ENCODE results near the gene PIAS2.

PIAS2 gene

DNA sequence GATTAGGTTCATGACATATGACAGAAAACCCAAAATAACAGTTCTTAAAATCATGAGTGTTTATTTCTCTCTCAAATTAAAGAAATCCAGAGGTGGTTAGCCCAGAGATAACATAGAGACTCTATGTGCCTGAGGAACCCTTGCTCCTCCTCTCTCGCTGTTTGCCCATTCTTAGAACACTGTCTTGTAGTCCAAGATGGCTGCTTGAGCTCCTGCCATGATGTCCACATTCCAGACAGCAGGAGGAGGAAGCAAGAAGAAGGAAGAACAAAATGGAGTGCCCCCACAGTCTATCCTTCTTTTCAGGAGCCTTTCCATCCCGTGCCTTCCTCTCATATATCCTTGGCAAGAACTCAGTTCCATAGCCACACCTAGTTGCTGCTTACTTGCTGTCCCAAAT lies 146.6 kb downstream of the PIAS2 start:
- Histone ChIP-seq H3K4me3 (ENCODE audit: insufficient read depth, low read depth, low read length, poor library complexity, severe bottlenecking) (no peak overlapping the region), H3K27ac (ENCODE audit: insufficient read depth, low read length, poor library complexity, severe bottlenecking) (no peak overlapping the region), H3K27me3 (replicated peaks; ENCODE audit: control insufficient read depth, insufficient read depth, low read length, poor library complexity, severe bottlenecking) (peaks cover 6% of the 10 kb centered on the region), H3K36me3 (ENCODE audit: control insufficient read depth, insufficient read depth, low read length) (no peaks in the 10 kb centered on the region), H3K4me1 (ENCODE audit: control insufficient read depth, insufficient read depth, low read length, poor library complexity, severe bottlenecking) (no peaks in the 10 kb centered on the region), H3K9me3 (ENCODE audit: control insufficient read depth, low read length) (no peaks in the 10 kb centered on the region)
- DNase-seq = no peak

DNA sequence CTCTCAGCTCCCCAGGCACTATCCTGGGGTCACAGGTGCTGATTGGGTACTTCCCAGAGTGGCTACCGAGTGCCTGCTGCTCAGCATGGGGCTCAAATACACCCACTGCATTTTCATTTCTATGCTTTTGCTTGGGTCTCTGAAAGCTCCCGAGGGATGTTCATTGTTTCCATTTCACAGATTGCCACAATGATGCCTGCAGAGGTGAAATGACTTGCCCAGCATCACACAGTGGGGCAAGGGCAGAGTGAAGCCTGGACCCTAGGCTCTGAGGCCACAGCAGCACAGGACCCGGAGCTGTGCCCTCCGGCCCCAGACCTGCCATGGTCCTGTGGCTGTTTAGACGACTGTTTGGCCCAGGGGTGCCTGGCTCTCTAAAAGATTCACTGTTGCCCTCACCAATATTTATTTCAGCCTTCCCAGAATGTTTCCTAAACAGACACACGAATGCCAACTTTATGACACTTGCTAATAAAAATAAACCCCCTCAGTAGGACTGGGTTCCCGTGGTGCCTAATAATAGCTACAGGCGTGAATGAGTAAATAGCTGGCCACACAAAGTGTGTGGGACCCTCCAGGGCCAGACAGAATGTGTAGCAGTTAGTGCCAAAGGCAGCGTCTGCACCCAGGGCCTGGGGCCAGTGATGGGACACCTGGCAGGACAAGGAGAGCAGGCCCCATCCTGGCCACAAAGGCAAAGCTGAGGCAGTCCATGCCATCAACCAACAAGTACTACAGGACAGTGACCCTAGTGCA lies 149.0 kb downstream of the PIAS2 start:
- Histone ChIP-seq H3K36me3 (ENCODE audit: control insufficient read depth, insufficient read depth, low read length) (no peaks in the 10 kb centered on the region), H3K27me3 (replicated peaks; ENCODE audit: control insufficient read depth, insufficient read depth, low read length, poor library complexity, severe bottlenecking) (peaks cover 6% of the 10 kb centered on the region), H3K4me3 (ENCODE audit: insufficient read depth, low read depth, low read length, poor library complexity, severe bottlenecking) (no peak overlapping the region), H3K4me1 (ENCODE audit: control insufficient read depth, insufficient read depth, low read length, poor library complexity, severe bottlenecking) (no peaks in the 10 kb centered on the region), H3K27ac (ENCODE audit: insufficient read depth, low read length, poor library complexity, severe bottlenecking) (no peak overlapping the region), H3K9me3 (ENCODE audit: control insufficient read depth, low read length) (no peaks in the 10 kb centered on the region)
- DNase-seq = no peak

DNA sequence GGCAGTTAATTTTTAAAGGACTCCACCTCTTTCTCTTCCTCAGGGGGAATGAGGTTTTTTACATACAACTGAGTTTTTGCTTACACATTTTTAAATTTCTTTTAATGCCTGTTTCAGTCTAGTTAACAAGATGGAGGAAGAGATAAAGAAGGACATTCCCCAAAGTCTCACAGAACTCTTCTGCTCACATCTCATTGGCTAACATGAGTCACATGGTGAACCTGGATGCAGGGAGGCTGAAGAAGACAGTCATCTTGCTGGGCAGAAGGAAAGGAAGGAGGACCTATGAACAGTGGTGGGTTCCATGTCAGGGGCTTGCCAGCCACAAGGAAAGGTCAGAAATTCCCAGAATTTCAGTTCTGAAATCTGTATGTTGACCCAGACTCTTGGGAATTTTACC lies 150.1 kb downstream of the PIAS2 start:
- no peak overlapping the region for H3K27ac ChIP-seq (ENCODE audit: insufficient read depth, low read length, poor library complexity, severe bottlenecking)
- DNase-seq = no peak
- no peak overlapping the region for H3K4me3 ChIP-seq (ENCODE audit: insufficient read depth, low read depth, low read length, poor library complexity, severe bottlenecking)

DNA sequence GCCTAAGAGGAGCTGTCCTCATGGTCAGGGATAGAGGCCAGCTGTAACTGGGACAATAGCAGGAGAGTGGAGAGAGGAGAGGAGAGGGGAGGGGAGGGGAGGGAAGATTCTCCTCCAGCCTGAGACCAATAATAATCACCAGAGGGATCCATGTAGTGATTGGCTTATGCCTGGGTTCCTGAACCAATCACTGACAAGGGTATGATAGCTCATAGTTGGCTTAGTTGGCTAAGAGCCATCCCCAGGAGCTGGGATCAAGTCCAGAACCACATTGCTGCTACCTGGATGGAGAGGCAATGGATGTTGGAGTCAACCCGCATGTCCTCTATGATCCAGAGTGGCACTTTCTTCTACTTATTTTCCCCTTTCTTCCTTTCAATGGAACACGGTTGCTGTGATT lies 152.7 kb downstream of the PIAS2 start:
- H3K9me3 ChIP-seq (ENCODE audit: control insufficient read depth, low read length) = no peaks in the 10 kb centered on the region
- no peaks in the 10 kb centered on the region for H3K4me1 ChIP-seq (ENCODE audit: control insufficient read depth, insufficient read depth, low read length, poor library complexity, severe bottlenecking)
- no peak overlapping the region for H3K4me3 ChIP-seq (ENCODE audit: insufficient read depth, low read depth, low read length, poor library complexity, severe bottlenecking)
- DNase-seq = no peak
- peaks cover 9% of the 10 kb centered on the region for H3K27me3 ChIP-seq (replicated peaks; ENCODE audit: control insufficient read depth, insufficient read depth, low read length, poor library complexity, severe bottlenecking)
- H3K27ac ChIP-seq (ENCODE audit: insufficient read depth, low read length, poor library complexity, severe bottlenecking) = no peak overlapping the region
- no peaks in the 10 kb centered on the region for H3K36me3 ChIP-seq (ENCODE audit: control insufficient read depth, insufficient read depth, low read length)

More for the DNA sequence above, 150.1 kb downstream of the PIAS2 start:
- no peaks in the 10 kb centered on the region for H3K4me1 ChIP-seq (ENCODE audit: control insufficient read depth, insufficient read depth, low read length, poor library complexity, severe bottlenecking)
- H3K9me3 ChIP-seq (ENCODE audit: control insufficient read depth, low read length) = no peaks in the 10 kb centered on the region
- H3K27me3 ChIP-seq (replicated peaks; ENCODE audit: control insufficient read depth, insufficient read depth, low read length, poor library complexity, severe bottlenecking) = peaks cover 6% of the 10 kb centered on the region
- H3K36me3 ChIP-seq (ENCODE audit: control insufficient read depth, insufficient read depth, low read length) = no peaks in the 10 kb centered on the region

DNA sequence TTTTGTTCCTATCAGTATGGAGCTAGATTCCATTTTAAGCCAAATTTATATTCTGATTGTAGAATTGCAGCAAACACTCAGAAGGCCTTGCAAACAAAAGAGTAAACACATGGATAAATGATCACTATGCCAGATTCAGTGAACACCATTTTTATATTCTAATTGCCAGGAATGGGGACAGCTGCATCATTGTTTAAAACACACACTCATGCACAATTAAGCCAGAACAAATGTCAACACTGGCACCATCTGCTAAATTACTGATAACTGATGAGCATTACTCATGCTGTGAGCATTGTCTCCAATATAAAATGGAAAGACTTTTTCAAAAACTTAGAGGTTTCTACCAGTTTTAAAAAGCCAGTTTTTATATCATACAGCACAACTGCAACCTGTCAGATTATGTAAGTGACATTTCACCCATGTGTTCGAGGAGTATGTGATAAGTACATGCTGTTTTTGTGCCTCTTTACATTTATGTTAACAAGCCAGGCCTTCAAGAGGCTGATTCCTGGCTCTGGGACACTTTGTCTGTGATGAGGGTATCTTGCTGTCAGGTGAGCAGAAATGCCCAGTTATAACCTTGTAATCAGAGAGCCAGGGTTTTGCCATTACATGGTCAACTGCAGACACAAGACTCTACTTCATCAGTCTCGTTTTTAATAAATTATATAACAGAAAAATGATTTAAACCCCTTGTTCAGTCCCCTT lies 156.1 kb downstream of the PIAS2 start:
- Histone ChIP-seq H3K4me3 (ENCODE audit: insufficient read depth, low read depth, low read length, poor library complexity, severe bottlenecking) (no peak overlapping the region), H3K36me3 (ENCODE audit: control insufficient read depth, insufficient read depth, low read length) (no peaks in the 10 kb centered on the region), H3K27ac (ENCODE audit: insufficient read depth, low read length, poor library complexity, severe bottlenecking) (no peak overlapping the region), H3K9me3 (ENCODE audit: control insufficient read depth, low read length) (no peaks in the 10 kb centered on the region), H3K4me1 (ENCODE audit: control insufficient read depth, insufficient read depth, low read length, poor library complexity, severe bottlenecking) (peaks cover 3% of the 10 kb centered on the region), H3K27me3 (replicated peaks; ENCODE audit: control insufficient read depth, insufficient read depth, low read length, poor library complexity, severe bottlenecking) (peaks cover 15% of the 10 kb centered on the region)
- DNase-seq = no peak

DNA sequence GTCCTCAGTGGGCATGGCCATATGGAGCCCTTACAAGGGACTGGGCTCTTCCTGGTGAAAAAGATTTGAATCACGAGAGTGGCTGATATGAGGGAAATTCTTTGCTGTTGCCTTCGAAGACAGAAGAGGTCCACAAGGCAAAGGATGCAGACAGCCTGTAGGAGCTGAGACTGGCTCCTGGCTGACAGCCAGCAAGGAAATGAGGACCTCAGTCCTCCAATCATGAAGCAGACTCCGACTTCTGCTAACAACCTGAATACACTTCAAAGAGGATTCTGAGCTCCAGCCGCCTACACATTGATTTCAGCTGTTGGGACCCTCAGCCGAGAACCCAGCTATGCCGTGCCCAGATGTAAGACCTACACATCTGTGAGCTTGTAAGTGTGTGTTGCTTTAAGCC lies 157.4 kb downstream of the PIAS2 start:
- Histone ChIP-seq H3K4me1 (ENCODE audit: control insufficient read depth, insufficient read depth, low read length, poor library complexity, severe bottlenecking) (peaks cover 6% of the 10 kb centered on the region), H3K27me3 (replicated peaks; ENCODE audit: control insufficient read depth, insufficient read depth, low read length, poor library complexity, severe bottlenecking) (peaks cover 19% of the 10 kb centered on the region), H3K4me3 (ENCODE audit: insufficient read depth, low read depth, low read length, poor library complexity, severe bottlenecking) (no peak overlapping the region), H3K9me3 (ENCODE audit: control insufficient read depth, low read length) (no peaks in the 10 kb centered on the region), H3K36me3 (ENCODE audit: control insufficient read depth, insufficient read depth, low read length) (no peaks in the 10 kb centered on the region), H3K27ac (ENCODE audit: insufficient read depth, low read length, poor library complexity, severe bottlenecking) (no peak overlapping the region)
- no peak for DNase-seq

DNA sequence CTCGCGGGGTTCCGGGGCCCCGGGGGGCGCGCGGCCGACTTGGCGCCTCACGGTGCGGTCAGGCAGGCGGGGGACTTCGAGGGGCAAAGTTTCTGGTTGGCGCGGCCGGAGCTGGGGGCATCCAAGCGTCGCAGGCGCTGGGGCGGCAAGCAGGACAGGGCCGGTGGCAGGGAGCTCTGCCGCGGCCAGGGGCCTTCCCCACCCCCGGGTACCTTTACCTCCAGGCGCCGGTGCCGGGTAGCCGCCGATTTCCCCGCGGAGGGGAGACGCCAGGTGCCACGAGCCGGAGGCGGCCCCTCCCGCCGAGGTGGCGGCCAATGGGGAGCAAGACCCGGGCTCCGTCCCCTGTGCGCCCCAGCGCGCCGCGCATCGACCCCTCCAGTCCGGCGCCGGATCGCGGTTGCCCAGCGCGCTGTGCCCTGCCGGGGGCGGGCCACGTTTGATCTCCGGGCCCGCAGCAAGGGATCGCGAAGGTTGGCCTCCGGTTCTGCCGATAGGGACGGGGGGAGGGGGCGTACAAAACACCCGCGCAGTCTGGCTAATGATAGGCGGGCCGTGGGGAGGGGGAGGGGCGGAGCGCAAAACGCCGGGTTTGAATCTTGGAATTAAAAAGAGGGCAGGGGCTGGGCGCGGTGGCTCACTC lies 160.6 kb downstream of the PIAS2 start, which contains the start of gene ST8SIA5:
ST8SIA5 (minus strand) TSS at position 495 of the 643 bp plus-strand sequence. CDS start 545 bp downstream, outside the sequence.
- peaks cover 6% of the 10 kb centered on the region for H3K4me1 ChIP-seq (ENCODE audit: control insufficient read depth, insufficient read depth, low read length, poor library complexity, severe bottlenecking)
- H3K9me3 ChIP-seq (ENCODE audit: control insufficient read depth, low read length) = no peaks in the 10 kb centered on the region
- H3K4me3 ChIP-seq (ENCODE audit: insufficient read depth, low read depth, low read length, poor library complexity, severe bottlenecking) = no peak within 1 kb of the TSS
- H3K36me3 ChIP-seq (ENCODE audit: control insufficient read depth, insufficient read depth, low read length) = no peaks in the 10 kb centered on the region
- H3K27me3 ChIP-seq (replicated peaks; ENCODE audit: control insufficient read depth, insufficient read depth, low read length, poor library complexity, severe bottlenecking) = peaks cover 19% of the 10 kb centered on the region
- DNase-seq = no peak
- no peak within 1 kb of the TSS for H3K27ac ChIP-seq (ENCODE audit: insufficient read depth, low read length, poor library complexity, severe bottlenecking)

DNA sequence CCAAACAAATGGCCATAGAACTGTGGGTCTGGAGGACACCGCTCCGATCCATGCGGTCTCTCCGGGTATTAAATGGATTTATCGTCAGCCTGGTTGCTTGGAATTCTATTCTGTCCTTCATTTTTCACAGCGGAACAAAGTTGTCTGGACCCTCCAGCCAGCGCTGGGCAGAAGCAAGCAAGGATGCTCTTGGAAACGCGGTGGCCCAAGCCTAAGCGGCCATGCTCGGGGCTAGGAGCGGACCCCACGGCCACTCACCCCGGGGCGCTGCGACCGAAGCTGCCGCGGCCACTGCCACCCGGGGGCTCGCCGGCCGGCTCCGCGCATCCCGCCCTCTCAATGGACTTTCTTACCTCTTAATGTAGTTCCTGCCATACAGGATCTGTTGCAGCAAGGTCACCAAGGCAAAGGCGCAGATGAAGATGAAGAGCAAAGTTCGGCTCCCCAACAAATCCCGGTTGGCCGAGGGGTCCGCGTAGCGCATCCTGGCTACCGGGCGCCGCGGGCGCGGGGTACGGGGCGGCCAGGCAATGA lies 161.2 kb downstream of the PIAS2 start:
- Histone ChIP-seq H3K4me3 (ENCODE audit: insufficient read depth, low read depth, low read length, poor library complexity, severe bottlenecking) (no peak overlapping the region), H3K36me3 (ENCODE audit: control insufficient read depth, insufficient read depth, low read length) (no peaks in the 10 kb centered on the region), H3K27ac (ENCODE audit: insufficient read depth, low read length, poor library complexity, severe bottlenecking) (no peak overlapping the region), H3K4me1 (ENCODE audit: control insufficient read depth, insufficient read depth, low read length, poor library complexity, severe bottlenecking) (peaks cover 6% of the 10 kb centered on the region), H3K9me3 (ENCODE audit: control insufficient read depth, low read length) (no peaks in the 10 kb centered on the region), H3K27me3 (replicated peaks; ENCODE audit: control insufficient read depth, insufficient read depth, low read length, poor library complexity, severe bottlenecking) (peaks cover 19% of the 10 kb centered on the region)
- no peak for DNase-seq

DNA sequence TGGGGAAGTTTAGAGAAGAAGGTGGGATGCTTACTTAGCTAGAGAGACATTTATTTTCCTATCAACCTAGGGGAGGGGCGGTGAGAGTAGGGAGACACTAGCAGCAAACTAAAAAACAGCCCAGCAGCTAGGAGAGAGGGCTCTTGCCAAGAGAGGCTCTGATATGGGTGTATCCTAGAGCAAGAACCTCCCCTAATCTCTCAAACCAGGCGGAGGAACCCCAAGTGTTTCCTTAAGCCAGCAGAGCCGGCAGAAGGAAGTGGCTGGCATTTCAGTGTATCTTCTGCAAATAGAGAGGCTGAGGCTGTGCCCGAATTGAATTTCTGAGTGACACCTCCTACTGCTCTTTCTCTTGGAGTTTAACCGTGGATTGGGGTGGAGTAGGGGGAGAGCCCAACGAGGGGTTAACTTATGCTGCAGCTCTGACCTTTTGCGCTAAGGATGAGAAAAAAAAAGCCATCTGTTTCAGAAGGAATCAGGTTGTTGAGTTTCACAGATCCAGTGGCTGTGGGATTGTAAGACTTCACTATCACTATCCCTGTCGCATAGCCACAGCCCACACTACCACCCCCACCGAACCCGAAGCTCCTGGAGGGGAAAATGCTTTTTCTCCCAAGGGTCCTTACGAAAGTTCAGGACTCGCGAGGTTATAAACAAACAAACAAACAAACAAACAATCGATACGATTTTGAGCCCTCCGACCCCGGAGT lies 161.8 kb downstream of the PIAS2 start:
- H3K4me3 ChIP-seq (ENCODE audit: insufficient read depth, low read depth, low read length, poor library complexity, severe bottlenecking) = no peak overlapping the region
- DNase-seq = no peak
- no peaks in the 10 kb centered on the region for H3K36me3 ChIP-seq (ENCODE audit: control insufficient read depth, insufficient read depth, low read length)
- no peak overlapping the region for H3K27ac ChIP-seq (ENCODE audit: insufficient read depth, low read length, poor library complexity, severe bottlenecking)
- H3K4me1 ChIP-seq (ENCODE audit: control insufficient read depth, insufficient read depth, low read length, poor library complexity, severe bottlenecking) = peaks cover 6% of the 10 kb centered on the region
- no peaks in the 10 kb centered on the region for H3K9me3 ChIP-seq (ENCODE audit: control insufficient read depth, low read length)
- peaks cover 19% of the 10 kb centered on the region for H3K27me3 ChIP-seq (replicated peaks; ENCODE audit: control insufficient read depth, insufficient read depth, low read length, poor library complexity, severe bottlenecking)
